ENCODE measurements around the gene MUS81.

The MUS81 gene

DNA sequence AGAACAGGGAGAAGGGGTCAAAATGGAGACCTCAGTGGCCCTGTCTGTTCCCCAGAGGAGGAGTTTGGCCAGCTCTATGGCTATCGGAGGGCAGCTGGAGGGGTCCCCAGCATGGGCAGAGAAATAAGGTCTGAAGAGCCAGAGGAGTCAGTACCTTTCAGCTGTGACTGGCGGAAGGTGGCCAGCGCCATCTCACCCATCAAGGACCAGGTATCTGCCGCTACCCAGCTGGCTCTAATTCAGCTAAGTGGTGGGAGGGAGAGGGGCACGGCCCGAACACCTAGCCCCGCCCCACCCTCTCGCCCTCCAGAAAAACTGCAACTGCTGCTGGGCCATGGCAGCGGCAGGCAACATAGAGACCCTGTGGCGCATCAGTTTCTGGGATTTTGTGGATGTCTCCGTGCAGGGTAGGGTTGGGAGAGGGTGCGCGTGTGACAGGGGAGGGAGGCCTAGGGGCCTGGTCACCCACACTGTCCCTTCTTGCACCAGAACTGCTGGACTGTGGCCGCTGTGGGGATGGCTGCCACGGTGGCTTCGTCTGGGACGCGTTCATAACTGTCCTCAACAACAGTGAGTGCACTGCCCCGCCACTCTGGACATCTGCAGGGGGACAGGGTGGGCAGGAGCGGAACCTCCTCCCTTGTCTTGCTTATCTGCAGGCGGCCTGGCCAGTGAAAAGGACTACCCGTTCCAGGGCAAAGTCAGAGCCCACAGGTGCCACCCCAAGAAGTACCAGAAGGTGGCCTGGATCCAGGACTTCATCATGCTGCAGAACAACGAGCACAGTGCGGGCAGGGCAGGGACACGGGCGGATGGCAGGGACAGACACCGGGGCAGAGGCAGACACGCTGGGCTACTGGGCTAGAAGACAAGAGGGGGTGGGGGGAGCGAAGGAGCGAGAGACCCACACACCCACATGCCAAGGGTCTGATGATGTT lies 22.2 kb downstream of the MUS81 start:
- no peak overlapping the region for H3K4me3 ChIP-seq (ENCODE audit: insufficient read length, low read depth)
- H3K9me3 ChIP-seq (ENCODE audit: insufficient read depth, low read length) = peaks cover 20% of the 10 kb centered on the region; the same call in 1 of the 2 replicates
- H3K27me3 ChIP-seq (ENCODE audit: insufficient read depth, insufficient read length) = no peaks in the 10 kb centered on the region
- H3K9ac ChIP-seq (ENCODE audit: insufficient read length, low read depth) = no peak overlapping the region
- H3K4me1 ChIP-seq (ENCODE audit: insufficient read depth, insufficient read length) = peaks cover 9% of the 10 kb centered on the region
- TF ChIP-seq ZNF274 (IDR thresholded peaks at IDR 0.05; ENCODE audit: low read depth, low read length) (no peak), YY1 (IDR thresholded peaks at IDR 0.05; ENCODE audit: insufficient read depth, insufficient read length) (no peak), SUZ12 (IDR thresholded peaks at IDR 0.05; ENCODE audit: extremely low read depth, insufficient read depth, insufficient read length) (no peak)
- peaks cover 66% of the 10 kb centered on the region for H3K36me3 ChIP-seq (ENCODE audit: insufficient read depth, insufficient read length, low read length)
- DNase-seq (ENCODE audit: low read depth, low spot score) = no peak

DNA sequence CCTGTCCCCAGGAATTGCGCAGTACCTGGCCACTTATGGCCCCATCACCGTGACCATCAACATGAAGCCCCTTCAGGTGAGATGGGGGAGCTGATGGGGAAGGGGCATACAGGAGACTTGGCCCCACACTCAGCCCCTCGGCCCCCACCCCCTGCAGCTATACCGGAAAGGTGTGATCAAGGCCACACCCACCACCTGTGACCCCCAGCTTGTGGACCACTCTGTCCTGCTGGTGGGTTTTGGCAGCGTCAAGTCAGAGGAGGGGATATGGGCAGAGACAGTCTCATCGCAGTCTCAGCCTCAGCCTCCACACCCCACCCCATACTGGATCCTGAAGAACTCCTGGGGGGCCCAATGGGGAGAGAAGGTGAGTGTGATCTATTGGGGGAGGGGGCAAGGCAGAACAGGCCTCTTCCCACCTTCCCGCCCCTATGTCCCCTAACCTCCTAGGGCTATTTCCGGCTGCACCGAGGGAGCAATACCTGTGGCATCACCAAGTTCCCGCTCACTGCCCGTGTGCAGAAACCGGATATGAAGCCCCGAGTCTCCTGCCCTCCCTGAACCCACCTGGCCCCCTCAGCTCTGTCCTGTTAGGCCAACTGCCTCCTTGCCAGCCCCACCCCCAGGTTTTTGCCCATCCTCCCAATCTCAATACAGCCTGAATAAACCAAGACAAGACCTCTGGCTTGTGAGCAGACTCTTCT lies 23.0 kb downstream of the MUS81 start:
- H3K36me3 ChIP-seq (ENCODE audit: insufficient read depth, insufficient read length, low read length) = peaks cover 66% of the 10 kb centered on the region
- no peak for TF ChIP-seq YY1 (IDR thresholded peaks at IDR 0.05; ENCODE audit: insufficient read depth, insufficient read length)
- TF ChIP-seq SUZ12 (IDR thresholded peaks at IDR 0.05; ENCODE audit: extremely low read depth, insufficient read depth, insufficient read length) = no peak
- no peak for TF ChIP-seq ZNF274 (IDR thresholded peaks at IDR 0.05; ENCODE audit: low read depth, low read length)

DNA sequence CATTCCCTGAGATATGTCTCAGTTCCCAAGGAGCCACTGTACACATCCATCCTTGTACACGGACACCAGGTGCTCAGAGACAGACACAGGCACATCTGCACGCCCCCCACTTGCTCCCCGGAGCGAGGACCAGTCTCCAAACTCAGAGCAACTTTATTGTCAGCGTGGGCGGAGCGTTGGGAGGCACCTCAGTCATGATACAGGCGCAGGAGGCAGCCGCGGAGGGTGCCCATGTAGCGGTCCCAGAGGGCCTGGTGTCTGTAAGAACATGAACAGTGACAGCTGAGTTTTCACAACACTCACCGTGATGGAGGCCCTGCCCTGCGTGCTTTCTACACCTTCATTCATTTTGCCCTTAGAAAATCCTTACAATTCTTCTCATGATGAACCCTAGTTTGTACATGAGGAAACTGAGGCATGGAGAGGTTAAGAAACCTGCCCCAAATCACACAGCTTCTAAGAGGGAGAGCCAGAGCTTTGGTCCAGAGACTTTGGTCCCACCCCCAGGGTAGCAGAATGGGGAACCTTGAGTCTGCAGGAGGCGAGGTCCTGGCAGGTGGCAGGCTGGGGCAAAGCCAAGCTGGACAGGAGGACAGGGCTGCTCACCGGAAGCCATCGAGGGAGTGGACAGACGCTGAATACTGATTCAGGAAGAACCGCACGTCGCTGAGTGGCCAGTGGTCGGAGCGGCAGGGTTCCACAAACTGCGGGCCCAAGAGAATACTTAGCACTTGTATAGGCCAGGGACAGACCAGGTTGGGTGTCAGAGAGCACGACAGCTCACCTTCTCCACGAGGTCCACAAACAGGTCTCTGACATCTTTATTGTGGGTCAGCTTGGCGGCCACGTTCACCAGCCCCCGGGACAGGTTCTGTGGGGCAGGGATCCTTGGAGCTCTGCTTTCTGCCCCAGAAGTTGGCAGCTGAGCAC lies 23.8 kb downstream of the MUS81 start:
- DNase-seq (ENCODE audit: low read depth, low spot score) = no peak
- no peak overlapping the region for H3K4me3 ChIP-seq (ENCODE audit: insufficient read length, low read depth)
- H3K27me3 ChIP-seq (ENCODE audit: insufficient read depth, insufficient read length) = peaks cover 1% of the 10 kb centered on the region
- H3K9me3 ChIP-seq (ENCODE audit: insufficient read depth, low read length) = peaks cover 20% of the 10 kb centered on the region; the same call in 1 of the 2 replicates
- H3K4me1 ChIP-seq (ENCODE audit: insufficient read depth, insufficient read length) = peaks cover 10% of the 10 kb centered on the region
- no peak for TF ChIP-seq ZNF274 (IDR thresholded peaks at IDR 0.05; ENCODE audit: low read depth, low read length)
- no peak for TF ChIP-seq YY1 (IDR thresholded peaks at IDR 0.05; ENCODE audit: insufficient read depth, insufficient read length)
- TF ChIP-seq SUZ12 (IDR thresholded peaks at IDR 0.05; ENCODE audit: extremely low read depth, insufficient read depth, insufficient read length) = no peak
- H3K36me3 ChIP-seq (ENCODE audit: insufficient read depth, insufficient read length, low read length) = peaks cover 66% of the 10 kb centered on the region
- H3K9ac ChIP-seq (ENCODE audit: insufficient read length, low read depth) = peak overlapping the region; percentile 46

More for the DNA sequence above, 23.0 kb downstream of the MUS81 start:
- no peak overlapping the region for H3K4me3 ChIP-seq (ENCODE audit: insufficient read length, low read depth)
- DNase-seq (ENCODE audit: low read depth, low spot score) = no peak
- H3K9me3 ChIP-seq (ENCODE audit: insufficient read depth, low read length) = peaks cover 20% of the 10 kb centered on the region; the same call in 1 of the 2 replicates
- H3K4me1 ChIP-seq (ENCODE audit: insufficient read depth, insufficient read length) = peaks cover 10% of the 10 kb centered on the region
- H3K9ac ChIP-seq (ENCODE audit: insufficient read length, low read depth) = no peak overlapping the region
- no peaks in the 10 kb centered on the region for H3K27me3 ChIP-seq (ENCODE audit: insufficient read depth, insufficient read length)

DNA sequence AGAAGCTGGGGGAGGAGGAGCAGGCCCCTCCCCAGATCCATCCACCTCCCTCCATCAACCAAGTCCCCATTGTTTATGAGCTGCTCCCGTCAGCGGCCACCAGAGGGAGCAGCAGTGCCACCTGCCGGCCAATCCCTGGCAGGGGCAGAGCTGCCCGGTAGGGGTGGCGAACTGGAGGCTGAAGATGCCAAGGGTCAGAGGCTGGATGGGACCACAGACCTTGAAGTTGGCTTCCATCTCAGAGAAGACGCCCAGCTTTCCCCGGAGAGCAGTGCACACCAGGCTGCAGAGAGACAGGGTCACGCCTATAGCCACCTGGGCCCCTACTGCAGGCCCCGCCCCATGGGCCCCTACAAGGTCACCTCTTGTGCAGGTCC lies 24.5 kb downstream of the MUS81 start:
- Histone ChIP-seq H3K9ac (ENCODE audit: insufficient read length, low read depth) (no peak overlapping the region), H3K36me3 (ENCODE audit: insufficient read depth, insufficient read length, low read length) (peaks cover 66% of the 10 kb centered on the region), H3K4me3 (ENCODE audit: insufficient read length, low read depth) (no peak overlapping the region), H3K27me3 (ENCODE audit: insufficient read depth, insufficient read length) (peaks cover 8% of the 10 kb centered on the region), H3K4me1 (ENCODE audit: insufficient read depth, insufficient read length) (peaks cover 13% of the 10 kb centered on the region), H3K9me3 (ENCODE audit: insufficient read depth, low read length) (peaks cover 20% of the 10 kb centered on the region; the same call in 1 of the 2 replicates)
- no peak for DNase-seq (ENCODE audit: low read depth, low spot score)
- TF ChIP-seq ZNF274 (IDR thresholded peaks at IDR 0.05; ENCODE audit: low read depth, low read length) = no peak
- TF ChIP-seq SUZ12 (IDR thresholded peaks at IDR 0.05; ENCODE audit: extremely low read depth, insufficient read depth, insufficient read length) = no peak
- TF ChIP-seq YY1 (IDR thresholded peaks at IDR 0.05; ENCODE audit: insufficient read depth, insufficient read length) = no peak

DNA sequence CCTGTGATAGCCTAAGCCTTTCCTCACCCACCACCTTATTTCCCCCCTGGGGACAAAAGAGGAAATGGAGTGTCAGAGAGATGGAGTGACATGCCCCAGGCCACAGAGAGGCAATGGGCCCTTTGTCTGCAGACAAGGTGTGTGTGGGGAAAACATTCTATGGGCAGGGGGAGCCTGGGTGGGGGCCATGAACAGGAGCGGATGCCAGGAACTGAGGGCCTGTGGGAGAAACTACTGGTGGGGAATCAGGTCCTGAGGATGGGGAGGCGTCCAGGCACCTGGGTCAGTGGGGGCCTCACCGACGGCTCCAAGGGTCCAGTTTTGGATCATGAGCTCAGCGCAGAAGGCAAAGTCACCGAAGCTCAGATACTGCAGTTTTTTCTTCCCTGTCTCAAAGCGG lies 25.0 kb downstream of the MUS81 start:
- no peak for TF ChIP-seq SUZ12 (IDR thresholded peaks at IDR 0.05; ENCODE audit: extremely low read depth, insufficient read depth, insufficient read length)
- no peak for TF ChIP-seq YY1 (IDR thresholded peaks at IDR 0.05; ENCODE audit: insufficient read depth, insufficient read length)
- no peak for TF ChIP-seq ZNF274 (IDR thresholded peaks at IDR 0.05; ENCODE audit: low read depth, low read length)
- no peak overlapping the region for H3K9ac ChIP-seq (ENCODE audit: insufficient read length, low read depth)
- H3K9me3 ChIP-seq (ENCODE audit: insufficient read depth, low read length) = peaks cover 20% of the 10 kb centered on the region; the same call in 1 of the 2 replicates
- peaks cover 13% of the 10 kb centered on the region for H3K4me1 ChIP-seq (ENCODE audit: insufficient read depth, insufficient read length)
- no peak for DNase-seq (ENCODE audit: low read depth, low spot score)
- H3K27me3 ChIP-seq (ENCODE audit: insufficient read depth, insufficient read length) = peaks cover 13% of the 10 kb centered on the region
- peaks cover 66% of the 10 kb centered on the region for H3K36me3 ChIP-seq (ENCODE audit: insufficient read depth, insufficient read length, low read length)
- H3K4me3 ChIP-seq (ENCODE audit: insufficient read length, low read depth) = no peak overlapping the region

DNA sequence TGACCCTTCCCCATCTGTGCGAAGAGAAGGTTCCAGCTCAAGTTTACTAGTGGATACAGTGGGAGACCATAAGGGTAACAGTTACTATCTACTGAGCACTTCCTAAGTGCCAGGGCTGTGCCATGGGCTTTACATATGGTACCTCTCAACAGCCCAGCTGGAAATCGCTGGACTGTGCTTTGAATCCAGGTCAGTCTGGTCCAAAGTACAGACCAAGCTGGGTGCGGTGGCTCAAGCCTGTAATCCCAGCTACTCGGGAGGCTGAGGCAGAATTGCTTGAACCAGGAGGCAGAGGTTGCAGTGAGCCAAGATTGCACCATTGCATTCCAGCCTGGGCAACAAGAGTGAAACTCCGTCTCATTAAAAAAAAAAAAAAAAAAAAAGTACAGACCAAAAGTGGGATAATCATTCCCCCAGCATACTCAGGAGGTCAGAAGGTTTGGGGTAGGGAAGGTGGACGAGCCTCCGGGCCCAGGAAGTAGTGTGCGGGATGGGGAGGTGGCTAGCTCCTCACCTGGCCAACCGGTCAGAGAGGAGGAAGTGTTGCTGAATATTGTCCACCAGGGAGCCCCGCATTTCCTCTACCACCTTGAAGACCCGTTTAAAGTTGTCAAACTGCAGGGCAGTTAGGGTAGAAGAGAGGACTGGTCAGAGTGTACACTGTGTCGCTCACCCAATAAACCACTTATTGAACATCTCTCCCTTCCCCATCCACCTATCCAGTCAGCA lies 25.7 kb downstream of the MUS81 start:
- H3K4me3 ChIP-seq (ENCODE audit: insufficient read length, low read depth) = no peak overlapping the region
- peaks cover 63% of the 10 kb centered on the region for H3K36me3 ChIP-seq (ENCODE audit: insufficient read depth, insufficient read length, low read length)
- H3K4me1 ChIP-seq (ENCODE audit: insufficient read depth, insufficient read length) = peaks cover 13% of the 10 kb centered on the region
- no peak for TF ChIP-seq SUZ12 (IDR thresholded peaks at IDR 0.05; ENCODE audit: extremely low read depth, insufficient read depth, insufficient read length)
- no peak for TF ChIP-seq YY1 (IDR thresholded peaks at IDR 0.05; ENCODE audit: insufficient read depth, insufficient read length)
- TF ChIP-seq ZNF274 (IDR thresholded peaks at IDR 0.05; ENCODE audit: low read depth, low read length) = no peak
- DNase-seq (ENCODE audit: low read depth, low spot score) = no peak
- peaks cover 14% of the 10 kb centered on the region for H3K27me3 ChIP-seq (ENCODE audit: insufficient read depth, insufficient read length)
- H3K9me3 ChIP-seq (ENCODE audit: insufficient read depth, low read length) = peaks cover 20% of the 10 kb centered on the region; the same call in 1 of the 2 replicates
- no peak overlapping the region for H3K9ac ChIP-seq (ENCODE audit: insufficient read length, low read depth)

Measured in NT2/D1 (cell line).